GM21825 (cell line): ENCODE measurements around the gene USP6NL.
A peak's percentile ranks its signal among the peaks of the same experiment; 100 is the strongest.

Experiments used
- ATAC-seq: cut with Tn5 transposase; IDR thresholded peaks from one replicate; pipeline ENCODE4 v1.9.1; 2021; ENCODE audit warnings: mild to moderate bottlenecking, moderate library complexity; ENCODE audit not compliant: unreplicated experiment

Gene USP6NL

GRCh38 chr10:11594589-11595394 is 16.7 kb downstream of the USP6NL start:
- ATAC-seq: peak; percentile 7

DNA sequence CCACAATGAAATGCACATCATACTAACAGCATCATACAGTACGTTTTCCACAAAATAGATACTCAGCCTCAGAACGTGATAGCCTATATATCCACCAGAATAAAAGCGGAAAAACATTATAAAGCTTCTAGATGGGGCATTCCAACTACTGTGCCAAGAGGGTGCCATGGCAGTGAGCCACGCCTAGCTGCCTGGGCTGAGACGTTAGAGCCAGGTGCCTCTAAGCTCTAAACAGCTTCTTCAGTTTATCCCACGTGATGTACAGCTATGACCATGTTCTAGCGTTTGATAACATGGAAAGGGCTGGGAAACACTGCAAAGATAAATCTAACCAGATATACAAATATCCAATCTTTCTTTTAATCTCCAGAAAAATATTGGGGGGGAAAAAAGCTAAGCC is 17.8 kb downstream of the USP6NL start:
- no peak for ATAC-seq

DNA sequence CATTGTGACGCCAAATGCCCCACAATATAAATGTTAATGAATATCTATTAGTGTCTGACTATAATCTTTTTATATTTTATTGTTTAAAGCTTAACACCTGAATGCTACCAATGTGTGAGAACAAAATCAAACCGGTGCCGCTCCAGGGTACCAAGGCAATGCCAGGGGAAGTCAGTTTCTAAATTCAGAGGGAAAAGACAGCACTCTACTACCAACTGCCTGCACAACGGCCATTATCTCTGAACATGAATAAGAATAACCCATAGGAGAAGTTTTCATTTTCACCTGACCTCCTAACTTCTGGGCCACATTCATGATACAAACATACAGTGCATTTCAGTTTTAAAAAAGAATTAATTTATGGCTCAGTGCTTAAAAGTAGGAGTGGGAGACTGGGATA is 21.7 kb downstream of the USP6NL start:
- no peak for ATAC-seq

DNA sequence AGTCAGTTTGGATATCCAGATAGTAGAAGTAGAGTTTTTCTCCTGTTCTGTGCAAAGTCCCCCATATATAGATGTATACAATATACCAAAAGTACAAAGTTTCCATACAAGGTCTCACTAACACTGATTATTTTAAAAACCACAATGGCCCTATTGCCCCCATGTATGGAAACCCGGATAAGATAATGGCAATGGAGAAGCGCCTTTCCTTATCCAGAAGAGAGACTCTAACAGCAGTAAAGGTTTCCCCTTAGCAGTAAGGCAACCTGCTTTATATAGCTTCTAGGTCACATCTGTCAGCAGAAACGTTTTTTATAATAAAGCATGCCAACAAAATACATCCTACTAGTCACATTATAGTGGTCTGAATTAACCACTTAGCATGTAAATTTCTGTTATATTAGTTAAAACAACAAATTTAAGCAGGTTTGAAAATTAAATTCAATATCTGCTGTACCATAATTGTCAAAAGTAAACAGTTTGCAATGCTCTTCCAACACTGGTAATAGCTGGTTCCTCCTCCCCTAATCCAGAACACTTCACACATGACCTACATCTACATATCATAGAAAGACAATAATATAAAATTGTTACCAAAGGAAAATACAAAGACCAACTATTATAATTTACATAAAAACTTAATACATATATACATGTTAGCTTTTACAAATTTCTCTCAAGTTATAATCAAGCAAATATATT is 22.4 kb downstream of the USP6NL start:
- ATAC-seq: no peak

- ATAC-seq: no peak
These were observed 23.7 kb downstream of the USP6NL start for GRCh38 chr10:11587722-11588259.

- no peak for ATAC-seq
These were observed 25.3 kb downstream of the USP6NL start for GRCh38 chr10:11586170-11586569.

DNA sequence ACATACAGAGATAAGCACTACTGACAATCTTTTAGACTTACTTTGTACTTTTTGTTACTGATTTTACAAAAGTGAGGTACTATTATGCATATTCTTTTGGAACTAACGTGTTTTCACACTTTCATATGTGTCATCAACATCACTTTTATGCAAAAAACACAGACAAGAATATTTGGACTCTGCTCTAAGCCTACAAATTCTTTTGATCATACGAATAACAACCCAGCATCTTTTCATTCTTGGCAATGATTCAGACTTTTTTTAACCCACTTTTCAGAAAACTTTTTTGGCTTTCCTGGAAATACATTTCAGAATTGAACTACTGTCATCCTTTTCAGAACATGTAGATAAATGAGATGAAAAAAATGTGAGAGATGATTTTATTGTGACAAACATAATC is 30.2 kb downstream of the USP6NL start:
- no peak for ATAC-seq

GRCh38 chr10:11579885-11580284 is 31.6 kb downstream of the USP6NL start:
- ATAC-seq: no peak

- peak; percentile 47 for ATAC-seq
These were observed 32.6 kb downstream of the USP6NL start for GRCh38 chr10:11578802-11579255.

DNA sequence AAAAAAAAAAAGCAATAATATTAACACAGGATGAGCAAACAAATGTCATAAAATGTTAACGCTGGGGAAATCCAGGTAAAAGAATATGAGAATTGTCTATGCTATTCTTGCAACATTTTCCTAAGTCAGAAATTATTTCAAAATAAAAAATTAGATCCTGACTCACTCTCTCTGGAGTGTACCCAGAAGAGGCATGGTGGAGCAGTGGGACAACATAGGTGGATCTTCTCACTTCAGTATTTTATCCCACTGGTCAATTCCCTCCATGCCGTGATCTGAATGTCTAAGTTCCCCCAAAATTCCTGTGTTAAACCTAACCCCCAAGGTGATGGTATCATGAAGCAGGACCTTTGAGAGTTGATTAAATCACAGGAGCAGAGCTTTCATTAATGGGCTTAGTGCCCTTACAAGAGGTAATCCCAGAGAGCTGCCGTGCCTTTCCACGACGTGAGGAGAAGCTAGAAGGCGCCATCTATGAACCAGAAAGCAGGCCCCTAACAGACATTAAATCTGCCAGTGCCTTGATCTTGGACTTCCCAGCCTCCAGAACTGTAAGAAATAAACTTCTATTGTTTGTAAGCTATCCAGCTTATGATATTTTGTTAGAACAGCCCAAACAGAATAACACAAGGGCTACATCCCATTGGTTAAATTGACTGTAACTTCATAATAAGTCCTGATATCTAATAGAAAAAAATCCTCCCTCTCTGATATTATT is 35.2 kb downstream of the USP6NL start:
- ATAC-seq: no peak

DNA sequence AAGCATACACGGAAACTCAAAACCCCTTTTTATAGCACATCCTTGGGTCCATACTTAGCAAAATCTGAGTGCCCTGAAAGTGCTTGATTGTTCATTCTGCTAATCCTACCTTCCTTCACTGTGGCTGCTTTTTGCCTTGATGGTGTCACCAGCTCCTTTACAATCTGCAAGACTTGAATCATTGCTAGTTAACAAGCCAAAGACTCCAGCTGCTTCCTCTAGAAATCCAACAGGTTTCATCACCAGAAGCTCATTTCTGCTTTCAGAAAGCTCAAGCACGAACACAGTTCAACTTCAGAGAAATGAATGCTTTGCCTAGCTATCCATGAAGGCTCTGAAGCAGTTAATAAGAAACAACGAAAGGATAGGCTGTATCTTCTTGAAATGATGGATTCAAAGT is 38.0 kb downstream of the USP6NL start:
- ATAC-seq: peak; percentile 66

GRCh38 chr10:11570751-11571150 is 40.7 kb downstream of the USP6NL start:
- no peak for ATAC-seq

GRCh38 chr10:11569471-11569870 is 42.0 kb downstream of the USP6NL start:
- no peak for ATAC-seq

GRCh38 chr10:11568578-11568977 is 42.9 kb downstream of the USP6NL start:
- no peak for ATAC-seq

- ATAC-seq: no peak
These were observed 46.7 kb downstream of the USP6NL start for GRCh38 chr10:11564741-11565140.

DNA sequence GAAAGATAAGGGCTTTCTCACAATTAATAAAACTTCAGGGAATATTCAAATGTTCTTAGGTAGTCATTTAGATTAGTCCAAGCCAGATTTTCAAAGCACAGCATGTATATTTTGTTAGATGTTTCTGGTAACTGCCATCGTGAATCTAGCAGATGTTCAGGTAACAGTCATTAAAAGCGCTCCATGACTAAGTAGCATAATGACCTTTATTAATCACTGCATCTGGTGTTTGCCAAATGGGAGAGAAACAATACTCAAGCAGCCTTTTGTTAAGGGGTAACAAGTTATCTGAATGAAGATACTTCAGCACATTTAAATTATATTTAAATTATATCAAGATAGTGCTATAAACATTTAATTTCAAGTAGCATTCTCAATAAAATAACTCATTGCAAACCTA is 47.5 kb downstream of the USP6NL start:
- no peak for ATAC-seq

DNA sequence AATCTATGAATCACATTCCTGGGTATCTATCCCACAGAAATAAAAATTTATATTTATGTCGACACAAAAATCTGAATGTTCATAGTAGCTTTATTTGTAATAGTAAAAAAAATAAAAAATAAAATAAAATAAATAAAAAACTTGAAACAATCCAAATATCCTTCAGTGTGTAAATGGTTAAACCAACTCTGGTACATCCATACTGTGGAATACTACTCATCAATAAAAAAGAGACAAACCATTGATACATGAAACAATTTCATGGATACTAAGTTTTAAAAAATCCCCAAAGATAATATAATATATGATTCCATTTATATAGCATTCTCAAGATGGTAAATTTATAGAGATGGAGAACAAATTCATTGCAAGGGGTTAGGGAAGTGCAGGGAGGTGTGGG is 48.6 kb downstream of the USP6NL start:
- no peak for ATAC-seq

DNA sequence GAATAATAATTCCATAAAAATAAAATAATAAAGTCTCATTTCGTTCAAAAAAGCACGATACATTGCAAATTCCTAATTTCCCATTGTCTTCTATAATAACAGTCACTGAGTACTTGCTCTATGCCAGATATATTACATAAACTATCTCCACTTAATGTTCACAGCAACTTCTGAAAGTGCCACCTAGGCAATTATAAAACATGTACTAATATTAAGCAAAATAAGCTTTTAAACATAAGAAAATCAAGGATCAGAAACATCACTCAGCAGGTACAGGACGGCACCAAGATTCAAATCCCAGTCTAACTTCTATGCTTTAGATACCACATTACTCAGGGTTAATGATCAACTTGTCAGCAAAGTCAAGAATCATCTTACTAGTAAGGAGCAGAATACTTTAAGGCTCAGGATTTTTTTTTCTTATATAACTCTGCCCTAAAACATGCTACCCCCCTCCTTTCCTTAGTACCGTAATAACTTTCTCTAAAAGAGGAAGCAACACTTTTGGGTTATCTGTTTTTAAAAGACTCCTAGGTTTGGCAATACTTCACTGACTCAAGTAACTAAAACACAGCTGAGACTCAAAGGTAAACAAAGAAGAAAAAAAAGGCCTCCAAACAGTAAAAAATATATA is 51.3 kb downstream of the USP6NL start:
- ATAC-seq: peak; percentile 70

GRCh38 chr10:11557967-11558366 is 53.5 kb downstream of the USP6NL start:
- no peak for ATAC-seq

GRCh38 chr10:11557513-11557912 is 53.9 kb downstream of the USP6NL start:
- no peak for ATAC-seq

DNA sequence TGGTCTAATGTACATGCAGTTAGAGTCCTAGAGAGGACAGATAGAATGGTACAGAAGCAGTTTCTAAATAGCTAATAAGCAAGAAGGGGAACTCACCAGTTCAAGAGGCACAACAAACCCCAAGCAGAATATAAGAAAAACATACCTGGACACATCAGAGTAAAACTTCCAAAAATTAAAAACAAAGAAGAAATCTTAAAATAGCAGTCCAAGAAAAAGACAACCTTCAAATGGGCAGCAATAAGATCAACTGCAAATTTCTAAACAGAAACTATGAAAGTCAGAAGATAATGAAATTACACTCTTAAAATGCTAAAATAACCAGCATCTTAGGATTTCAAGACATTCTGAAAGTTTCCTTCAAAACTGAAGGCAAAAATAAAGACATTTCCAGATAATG is 55.9 kb downstream of the USP6NL start:
- no peak for ATAC-seq
